ENCODE data around the gene FGF12. TPM values are rescaled to one million over a fixed set of nuclear protein-coding genes. Genes with fewer than 3 reads are reported as not detected.

FGF12 gene
- total RNA-seq, 1 experiment from 2014 or later, result 0.51 TPM

DNA sequence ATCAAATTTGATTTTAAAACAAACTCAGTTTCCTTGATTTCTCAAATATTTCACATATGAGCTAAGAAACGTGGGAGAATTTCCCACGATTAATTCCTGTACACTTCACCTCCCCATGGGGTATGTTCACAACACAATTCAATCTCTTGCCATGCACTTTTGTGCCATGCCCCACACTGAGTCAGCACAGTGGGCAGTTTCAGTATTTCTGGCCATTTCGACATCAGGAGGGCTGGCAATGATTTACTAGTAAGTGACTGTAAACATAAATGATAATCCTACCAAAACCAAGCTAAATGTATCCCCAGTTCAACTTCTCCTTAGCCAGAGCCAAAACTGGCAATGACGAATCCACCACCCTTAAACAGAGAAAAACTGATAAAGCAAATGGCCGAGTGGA is 293.6 kb downstream of the FGF12 start:
- in situ Hi-C loops (cut with HindIII; ENCODE audit: low pct_unique_long_range_greater_than_20kb, low sequenced_read_pairs) (no loop called here), intact Hi-C loops (cut with micrococcal nuclease; ENCODE audit: unreplicated experiment) (no loop called here)
- no peak for ATAC-seq
- H3K27me3 ChIP-seq (ENCODE audit: control insufficient read depth, insufficient read depth, low read length), result no peaks in the 10 kb centered on the region
- ChIA-PET CTCF (interaction anchor here (0.6 kb wide), 1 partner anchor 13 kb away, joined by 3 read pairs; no protein-coding TSS in a partner anchor), POLR2A (interaction anchor here (0.6 kb wide), 1 partner anchor 9 kb away, joined by 5 read pairs; no protein-coding TSS in a partner anchor)
- no TSS peak for BruUV-seq (replicated peaks)
- no peak overlapping the region for H3K4me3 ChIP-seq (ENCODE audit: low read depth in 2 of 2, low read length in 2 of 2)
- no peaks in the 10 kb centered on the region for H3K4me1 ChIP-seq (ENCODE audit: control insufficient read depth, insufficient read depth, low read length)
- H3K36me3 ChIP-seq (ENCODE audit: control insufficient read depth, insufficient read depth, low read length), result no peaks in the 10 kb centered on the region
- no peak for DNase-seq (ENCODE audit: low read depth, low spot score)
- H3K9me3 ChIP-seq (ENCODE audit: control insufficient read depth, insufficient read depth, low read depth, low read length), result no peaks in the 10 kb centered on the region
- TF ChIP-seq, protein P1, sequence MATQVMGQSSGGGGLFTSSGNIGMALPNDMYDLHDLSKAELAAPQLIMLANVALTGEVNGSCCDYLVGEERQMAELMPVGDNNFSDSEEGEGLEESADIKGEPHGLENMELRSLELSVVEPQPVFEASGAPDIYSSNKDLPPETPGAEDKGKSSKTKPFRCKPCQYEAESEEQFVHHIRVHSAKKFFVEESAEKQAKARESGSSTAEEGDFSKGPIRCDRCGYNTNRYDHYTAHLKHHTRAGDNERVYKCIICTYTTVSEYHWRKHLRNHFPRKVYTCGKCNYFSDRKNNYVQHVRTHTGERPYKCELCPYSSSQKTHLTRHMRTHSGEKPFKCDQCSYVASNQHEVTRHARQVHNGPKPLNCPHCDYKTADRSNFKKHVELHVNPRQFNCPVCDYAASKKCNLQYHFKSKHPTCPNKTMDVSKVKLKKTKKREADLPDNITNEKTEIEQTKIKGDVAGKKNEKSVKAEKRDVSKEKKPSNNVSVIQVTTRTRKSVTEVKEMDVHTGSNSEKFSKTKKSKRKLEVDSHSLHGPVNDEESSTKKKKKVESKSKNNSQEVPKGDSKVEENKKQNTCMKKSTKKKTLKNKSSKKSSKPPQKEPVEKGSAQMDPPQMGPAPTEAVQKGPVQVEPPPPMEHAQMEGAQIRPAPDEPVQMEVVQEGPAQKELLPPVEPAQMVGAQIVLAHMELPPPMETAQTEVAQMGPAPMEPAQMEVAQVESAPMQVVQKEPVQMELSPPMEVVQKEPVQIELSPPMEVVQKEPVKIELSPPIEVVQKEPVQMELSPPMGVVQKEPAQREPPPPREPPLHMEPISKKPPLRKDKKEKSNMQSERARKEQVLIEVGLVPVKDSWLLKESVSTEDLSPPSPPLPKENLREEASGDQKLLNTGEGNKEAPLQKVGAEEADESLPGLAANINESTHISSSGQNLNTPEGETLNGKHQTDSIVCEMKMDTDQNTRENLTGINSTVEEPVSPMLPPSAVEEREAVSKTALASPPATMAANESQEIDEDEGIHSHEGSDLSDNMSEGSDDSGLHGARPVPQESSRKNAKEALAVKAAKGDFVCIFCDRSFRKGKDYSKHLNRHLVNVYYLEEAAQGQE (IDR thresholded peaks at IDR 0.05; ENCODE audit: insufficient read depth in 1 of 2, low read depth in 2 of 2, low read length in 1 of 2), result no peak
- TF ChIP-seq TCF7L2 (IDR thresholded peaks at IDR 0.05; ENCODE audit: low read depth, low read length) (no peak), POLR2AphosphoS5 (IDR thresholded peaks at IDR 0.05; ENCODE audit: low read depth, low read length) (no peak), SIN3A (IDR thresholded peaks at IDR 0.05; ENCODE audit: borderline replicate concordance, insufficient read depth, low read depth, low read length) (no peak)
- TF ChIP-seq, protein P2, sequence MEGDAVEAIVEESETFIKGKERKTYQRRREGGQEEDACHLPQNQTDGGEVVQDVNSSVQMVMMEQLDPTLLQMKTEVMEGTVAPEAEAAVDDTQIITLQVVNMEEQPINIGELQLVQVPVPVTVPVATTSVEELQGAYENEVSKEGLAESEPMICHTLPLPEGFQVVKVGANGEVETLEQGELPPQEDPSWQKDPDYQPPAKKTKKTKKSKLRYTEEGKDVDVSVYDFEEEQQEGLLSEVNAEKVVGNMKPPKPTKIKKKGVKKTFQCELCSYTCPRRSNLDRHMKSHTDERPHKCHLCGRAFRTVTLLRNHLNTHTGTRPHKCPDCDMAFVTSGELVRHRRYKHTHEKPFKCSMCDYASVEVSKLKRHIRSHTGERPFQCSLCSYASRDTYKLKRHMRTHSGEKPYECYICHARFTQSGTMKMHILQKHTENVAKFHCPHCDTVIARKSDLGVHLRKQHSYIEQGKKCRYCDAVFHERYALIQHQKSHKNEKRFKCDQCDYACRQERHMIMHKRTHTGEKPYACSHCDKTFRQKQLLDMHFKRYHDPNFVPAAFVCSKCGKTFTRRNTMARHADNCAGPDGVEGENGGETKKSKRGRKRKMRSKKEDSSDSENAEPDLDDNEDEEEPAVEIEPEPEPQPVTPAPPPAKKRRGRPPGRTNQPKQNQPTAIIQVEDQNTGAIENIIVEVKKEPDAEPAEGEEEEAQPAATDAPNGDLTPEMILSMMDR (IDR thresholded peaks at IDR 0.05), result no peak
- H3K27ac ChIP-seq (ENCODE audit: low read length), result no peak overlapping the region

DNA sequence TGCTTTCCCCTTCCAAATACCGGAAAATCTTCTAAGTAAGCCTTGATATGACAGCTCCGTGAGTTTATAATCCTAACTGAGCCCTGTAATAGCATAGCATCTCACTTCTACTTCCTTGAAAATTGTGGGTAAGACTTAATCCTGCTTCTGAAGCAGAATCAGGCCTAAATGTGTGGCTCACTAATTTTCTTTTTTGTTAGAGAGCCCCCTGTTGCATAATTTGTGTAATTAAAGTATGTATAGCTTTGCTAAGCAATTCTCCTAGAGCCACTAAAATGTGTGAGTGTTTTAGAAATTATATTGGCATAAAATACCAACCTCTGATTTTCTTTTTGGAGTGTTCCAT is 304.4 kb downstream of the FGF12 start:
- H3K4me3 ChIP-seq (ENCODE audit: low read depth in 2 of 2, low read length in 2 of 2), result no peak overlapping the region
- POLR2A ChIA-PET, result no interaction called here
- no peaks in the 10 kb centered on the region for H3K36me3 ChIP-seq (ENCODE audit: control insufficient read depth, insufficient read depth, low read length)
- intact Hi-C loops (cut with micrococcal nuclease; ENCODE audit: unreplicated experiment), result no loop called here
- BruUV-seq (replicated peaks), result no TSS peak
- DNase-seq (ENCODE audit: low read depth, low spot score) (no peak), ATAC-seq (no peak)
- CTCF ChIA-PET, result interaction anchor here (1.7 kb wide), 1 partner anchor 19 kb away, joined by 4 read pairs; no protein-coding TSS in a partner anchor
- in situ Hi-C loops (cut with HindIII; ENCODE audit: low pct_unique_long_range_greater_than_20kb, low sequenced_read_pairs), result no loop called here
- H3K27me3 ChIP-seq (ENCODE audit: control insufficient read depth, insufficient read depth, low read length), result no peaks in the 10 kb centered on the region
- H3K4me1 ChIP-seq (ENCODE audit: control insufficient read depth, insufficient read depth, low read length), result no peaks in the 10 kb centered on the region
- no peak overlapping the region for H3K27ac ChIP-seq (ENCODE audit: low read length)
- TF ChIP-seq POLR2AphosphoS5 (IDR thresholded peaks at IDR 0.05; ENCODE audit: low read depth, low read length), result no peak
- TF ChIP-seq, protein P2 (IDR thresholded peaks at IDR 0.05), result peak; percentile 26; the same call in 1 of the 2 replicates
- H3K9me3 ChIP-seq (ENCODE audit: control insufficient read depth, insufficient read depth, low read depth, low read length), result no peaks in the 10 kb centered on the region

Data from Panc1 (cell line).